HEK293T (cell line): ENCODE data around the gene CCNG2.

ENCODE experiments used
- CTCF ChIA-PET: fragments of 350-600 bp; formaldehyde crosslinking; extraction: SDS; loops from one replicate; lab custom pipeline; 2021; ENCODE audit warnings: antibody characterized with exemption, inconsistent platforms; lab: Yijun Ruan, JAX
- POLR2A ChIA-PET: fragments of 350-600 bp; formaldehyde crosslinking; extraction: SDS; loops from one replicate; lab custom pipeline; 2020; ENCODE audit warnings: antibody characterized with exemption, inconsistent platforms; lab: Yijun Ruan, JAX
- DNase-seq: peaks from one replicate; pipeline ENCODE4 v3.0.0; 2012; ENCODE audit warnings: mixed read lengths; ENCODE audit errors: extremely low spot score
- ARNT ChIP-seq: fragments of 450-650 bp; IDR thresholded peaks from 2 replicates; pipeline ENCODE4 v1.6.1; 2017; ENCODE audit warnings: mild to moderate bottlenecking
- BHLHE40 ChIP-seq: fragments of 450-650 bp; IDR thresholded peaks from 2 replicates; pipeline ENCODE4 v1.6.1; 2016; ENCODE audit warnings: mild to moderate bottlenecking, moderate library complexity, borderline replicate concordance
- CTBP1 ChIP-seq: fragments of 450-650 bp; IDR thresholded peaks from 2 replicates; pipeline ENCODE4 v1.6.1; 2016; ENCODE audit warnings: borderline replicate concordance
- ELF4 ChIP-seq: fragments of 450-650 bp; IDR thresholded peaks from 2 replicates; pipeline ENCODE4 v1.6.1; 2017; ENCODE audit warnings: antibody characterized with exemption
- FOXA1 ChIP-seq: fragments of 450-650 bp; IDR thresholded peaks from 2 replicates; pipeline ENCODE4 v1.6.1; 2016; ENCODE audit warnings: mild to moderate bottlenecking
- FOXK2 ChIP-seq: fragments of 450-650 bp; IDR thresholded peaks from 2 replicates; pipeline ENCODE4 v1.6.1; 2016; ENCODE audit warnings: mild to moderate bottlenecking
- FOXM1 ChIP-seq: fragments of 450-650 bp; IDR thresholded peaks from 2 replicates; pipeline ENCODE4 v1.6.1; 2017; ENCODE audit warnings: mild to moderate bottlenecking, borderline replicate concordance
- HDGF ChIP-seq: fragments of 450-650 bp; IDR thresholded peaks from 2 replicates; pipeline ENCODE4 v1.6.1; 2017; ENCODE audit warnings: antibody characterized with exemption, borderline replicate concordance
- L3MBTL2 ChIP-seq: fragments of 450-650 bp; conservative IDR thresholded peaks from 2 replicates; pipeline ENCODE4 v1.6.1; 2016; ENCODE audit warnings: mild to moderate bottlenecking
- LEF1 ChIP-seq: fragments of 450-650 bp; IDR thresholded peaks from 2 replicates; pipeline ENCODE4 v1.6.1; 2017; ENCODE audit warnings: mild to moderate bottlenecking, borderline replicate concordance
- NFRKB ChIP-seq: fragments of 450-650 bp; IDR thresholded peaks from 2 replicates; pipeline ENCODE4 v1.6.1; 2016; ENCODE audit warnings: mild to moderate bottlenecking, moderate library complexity
- SP1 ChIP-seq: fragments of 450-650 bp; IDR thresholded peaks from 2 replicates; pipeline ENCODE4 v1.6.1; 2017
- SUZ12 ChIP-seq: fragments of 450-650 bp; IDR thresholded peaks from 2 replicates; pipeline ENCODE4 v1.6.1; 2016; ENCODE audit warnings: mild to moderate bottlenecking
- TARDBP ChIP-seq: fragments of 450-650 bp; IDR thresholded peaks from 2 replicates; pipeline ENCODE4 v1.6.1; 2016
- ZNF384 ChIP-seq: fragments of 450-650 bp; IDR thresholded peaks from 2 replicates; pipeline ENCODE4 v1.6.1; 2016
- TF ChIP-seq, protein P1 (sequence below): fragments of 450-650 bp; IDR thresholded peaks from 2 replicates; pipeline ENCODE4 v1.6.1; 2016

The CCNG2 gene

DNA sequence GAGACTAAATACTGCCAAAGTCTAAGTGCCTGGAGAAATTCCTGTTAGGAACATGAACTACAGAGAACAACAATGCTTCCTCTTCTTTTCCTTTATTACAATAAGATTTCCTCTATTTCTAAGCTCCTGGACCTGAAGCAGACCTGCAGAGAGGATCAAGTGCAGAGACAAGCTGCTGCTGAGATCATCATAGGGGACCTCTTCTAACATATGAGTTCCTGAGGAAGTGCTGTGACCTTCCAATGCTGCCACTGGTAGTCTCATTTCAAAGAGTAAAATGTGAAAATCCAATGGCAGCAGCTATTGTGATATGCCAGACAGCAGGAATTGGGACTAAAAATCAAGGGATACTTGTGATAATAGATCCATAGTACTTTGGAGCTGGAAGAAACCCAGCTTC lies 28.0 kb downstream of the CCNG2 start:
- POLR2A ChIA-PET, result no interaction called here
- DNase-seq, result no peak
- no peak for TF ChIP-seq FOXM1
- TF ChIP-seq HDGF, result no peak
- TF ChIP-seq ELF4, result no peak
- no peak for TF ChIP-seq FOXK2
- no peak for TF ChIP-seq L3MBTL2
- TF ChIP-seq ARNT, result no peak
- CTCF ChIA-PET, result no interaction called here

DNA sequence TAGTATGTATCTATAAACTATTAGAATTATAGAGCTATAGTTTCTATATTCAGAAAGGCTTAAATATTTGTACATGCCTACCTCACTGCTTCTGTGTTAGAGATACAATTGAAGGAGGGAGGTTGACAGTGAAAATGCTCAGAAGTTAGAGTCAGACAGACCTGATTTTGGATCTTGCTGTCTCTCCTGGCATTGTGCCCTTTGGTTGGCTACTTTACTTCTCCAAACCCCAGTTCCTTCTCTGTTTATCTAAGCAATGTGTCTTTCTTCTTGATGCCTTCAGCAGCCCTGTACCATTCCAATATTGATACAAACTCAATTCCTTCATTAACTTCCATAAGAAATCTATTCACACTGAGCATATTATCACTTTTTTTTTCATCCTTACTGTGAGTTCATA lies 28.7 kb downstream of the CCNG2 start:
- CTCF ChIA-PET, result no interaction called here
- TF ChIP-seq ELF4, result no peak
- no peak for TF ChIP-seq FOXK2
- no peak for TF ChIP-seq L3MBTL2
- TF ChIP-seq, protein P1, sequence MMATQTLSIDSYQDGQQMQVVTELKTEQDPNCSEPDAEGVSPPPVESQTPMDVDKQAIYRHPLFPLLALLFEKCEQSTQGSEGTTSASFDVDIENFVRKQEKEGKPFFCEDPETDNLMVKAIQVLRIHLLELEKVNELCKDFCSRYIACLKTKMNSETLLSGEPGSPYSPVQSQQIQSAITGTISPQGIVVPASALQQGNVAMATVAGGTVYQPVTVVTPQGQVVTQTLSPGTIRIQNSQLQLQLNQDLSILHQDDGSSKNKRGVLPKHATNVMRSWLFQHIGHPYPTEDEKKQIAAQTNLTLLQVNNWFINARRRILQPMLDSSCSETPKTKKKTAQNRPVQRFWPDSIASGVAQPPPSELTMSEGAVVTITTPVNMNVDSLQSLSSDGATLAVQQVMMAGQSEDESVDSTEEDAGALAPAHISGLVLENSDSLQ, result no peak
- TF ChIP-seq BHLHE40, result no peak
- no peak for TF ChIP-seq LEF1
- no peak for TF ChIP-seq TARDBP
- no peak for TF ChIP-seq CTBP1
- no peak for TF ChIP-seq SP1
- no peak for TF ChIP-seq FOXA1
- TF ChIP-seq ARNT, result no peak

GRCh38 chr4:77187322-77187721 lies 30.3 kb downstream of the CCNG2 start:
- DNase-seq, result no peak
- TF ChIP-seq L3MBTL2, result no peak
- CTCF ChIA-PET, result interaction anchor here (0.7 to 1.0 kb wide), 2 partner anchors 53 to 135 kb away, joined by 3 read pairs; no protein-coding TSS in a partner anchor
- POLR2A ChIA-PET, result no interaction called here

More for the DNA sequence above, 28.7 kb downstream of the CCNG2 start:
- POLR2A ChIA-PET, result no interaction called here
- no peak for DNase-seq

DNA sequence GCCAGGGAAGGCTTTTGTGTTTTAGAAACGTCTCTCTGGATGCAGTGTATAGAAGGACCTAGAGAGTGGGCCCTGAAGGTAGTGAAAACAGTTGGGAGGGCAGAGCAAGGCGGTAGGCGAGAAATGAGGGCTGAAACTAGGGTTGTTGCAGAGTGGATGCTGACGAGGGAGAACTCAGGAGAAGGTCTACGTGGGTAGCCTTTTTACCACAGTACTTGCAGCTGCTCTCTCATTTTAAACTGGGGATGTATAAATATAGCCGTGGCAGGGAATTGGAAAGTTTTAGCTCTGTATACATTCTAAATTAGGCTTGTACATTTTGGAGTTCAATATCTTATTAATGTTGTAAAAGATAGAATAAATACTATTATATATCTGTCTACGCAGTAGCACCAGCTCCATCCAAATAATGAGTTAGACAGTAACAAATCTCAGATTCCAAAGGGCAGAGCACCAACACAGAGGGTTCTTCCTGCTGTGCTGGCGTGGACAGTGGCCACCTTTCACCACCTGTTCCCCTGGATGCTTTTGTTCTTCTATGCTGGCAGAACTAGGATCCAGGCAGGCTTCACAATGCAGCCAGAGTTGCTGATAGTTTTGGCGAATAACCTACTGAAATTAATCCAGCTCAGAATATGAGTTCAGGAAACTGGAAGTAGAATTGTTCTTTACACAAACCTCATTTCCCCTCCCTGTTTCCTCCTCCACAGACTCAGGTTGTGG lies 31.7 kb downstream of the CCNG2 start:
- TF ChIP-seq FOXM1 (no peak), SP1 (no peak), CTBP1 (no peak), NFRKB (no peak), ARNT (no peak), L3MBTL2 (no peak), ELF4 (no peak)
- ChIA-PET POLR2A (no interaction called here), CTCF (interaction anchor here (1.4 kb wide), 1 partner anchor 15 kb away, joined by 7 read pairs; no protein-coding TSS in a partner anchor)
- no peak for DNase-seq

- ChIA-PET CTCF (no interaction called here), POLR2A (no interaction called here)
- no peak for TF ChIP-seq ARNT
- no peak for TF ChIP-seq LEF1
- TF ChIP-seq ZNF384, result no peak
- no peak for TF ChIP-seq SP1
- TF ChIP-seq BHLHE40, result no peak
- TF ChIP-seq TARDBP, result no peak
- no peak for TF ChIP-seq NFRKB
- DNase-seq, result no peak
These were observed 32.4 kb downstream of the CCNG2 start for GRCh38 chr4:77189412-77189811.

DNA sequence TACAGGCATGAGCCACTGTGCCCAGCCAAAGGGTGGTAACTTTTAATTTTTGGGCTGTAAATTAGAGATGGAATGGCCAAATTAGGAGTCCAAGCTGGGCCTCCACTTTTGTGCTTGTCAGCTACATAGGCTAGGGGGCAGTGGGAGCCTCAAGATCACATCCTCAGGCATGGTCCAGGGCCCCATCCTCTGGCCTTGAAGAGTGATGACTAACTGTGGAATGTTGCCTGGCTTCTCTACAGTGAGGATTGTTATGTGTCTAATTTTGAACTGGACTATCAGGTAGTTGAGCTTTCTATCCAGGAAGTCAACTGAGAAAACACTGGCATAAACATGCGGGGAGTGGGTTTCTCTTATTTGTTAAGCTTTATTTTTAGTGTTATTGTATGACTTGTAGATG lies 33.0 kb downstream of the CCNG2 start:
- DNase-seq, result no peak
- no peak for TF ChIP-seq FOXK2
- TF ChIP-seq, protein P1, result no peak
- TF ChIP-seq ZNF384, result no peak
- no peak for TF ChIP-seq SP1
- no peak for TF ChIP-seq ELF4
- TF ChIP-seq LEF1, result no peak
- TF ChIP-seq CTBP1, result no peak
- TF ChIP-seq BHLHE40, result no peak
- TF ChIP-seq NFRKB, result no peak
- TF ChIP-seq SUZ12, result no peak
- no peak for TF ChIP-seq FOXM1
- TF ChIP-seq FOXA1, result no peak
- CTCF ChIA-PET, result interaction anchor here (0.8 kb wide), 1 partner anchor 94 kb away, joined by 3 read pairs; no protein-coding TSS in a partner anchor
- POLR2A ChIA-PET, result no interaction called here

DNA sequence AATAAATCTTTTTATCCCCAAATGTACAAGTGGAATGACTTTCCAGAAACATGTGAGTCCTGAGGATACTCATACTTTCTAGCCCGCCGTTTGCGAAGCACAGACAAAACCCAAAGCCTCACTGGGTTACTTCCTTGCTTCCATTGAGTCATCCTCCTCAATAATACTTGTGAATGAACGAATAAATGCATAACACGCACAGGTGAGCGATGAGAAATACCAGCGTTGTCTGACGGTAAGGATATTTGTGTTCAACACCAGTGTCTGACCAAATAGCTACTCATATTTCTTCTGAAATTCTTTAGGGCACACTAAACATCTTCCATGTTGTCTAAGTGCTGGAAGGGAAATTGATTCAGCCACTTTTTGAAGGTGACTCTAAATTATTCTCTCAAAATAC lies 36.0 kb downstream of the CCNG2 start:
- no peak for DNase-seq
- POLR2A ChIA-PET, result no interaction called here
- TF ChIP-seq ELF4 (no peak), FOXA1 (no peak), FOXK2 (no peak), CTBP1 (no peak), LEF1 (no peak), ZNF384 (no peak), L3MBTL2 (no peak), FOXM1 (no peak), SP1 (no peak), NFRKB (no peak), ARNT (no peak), TARDBP (no peak), SUZ12 (no peak), HDGF (no peak), BHLHE40 (no peak)
- TF ChIP-seq, protein P1, result no peak
- CTCF ChIA-PET, result no interaction called here
